HepG2 (cell line): ENCODE results near the gene DLAT. TPM values are rescaled to one million over a fixed set of nuclear protein-coding genes. Genes with fewer than 3 reads are reported as not detected.

ENCODE experiments used
- ATRX ChIP-seq: sonication (generic); formaldehyde crosslinking; IDR thresholded peaks from 2 replicates; pipeline ENCODE4 v1.4.0; 2020; ENCODE audit warnings: missing genetic modification reagents, borderline replicate concordance
- CEBPG ChIP-seq: IDR thresholded peaks from 2 replicates; pipeline ENCODE4 v1.6.1; 2016
- CENPT ChIP-seq: sonication (generic); formaldehyde crosslinking; IDR thresholded peaks from 2 replicates; pipeline ENCODE4 v1.8.0; 2022; ENCODE audit warnings: low read depth, mild to moderate bottlenecking, moderate library complexity, missing genetic modification reagents
- CHD4 ChIP-seq: fragments of 200-600 bp; sonication (generic); IDR thresholded peaks from 2 replicates; pipeline ENCODE4 v1.7.0; 2017; ENCODE audit warnings: mild to moderate bottlenecking, low read length, borderline replicate concordance
- ELF4 ChIP-seq: sonication (generic); formaldehyde crosslinking; IDR thresholded peaks from 2 replicates; pipeline ENCODE4 v1.5.0; 2020; ENCODE audit warnings: missing genetic modification reagents, mild to moderate bottlenecking, moderate library complexity, borderline replicate concordance
- GPBP1L1 ChIP-seq: sonication (generic); formaldehyde crosslinking; IDR thresholded peaks from 2 replicates; pipeline ENCODE4 v1.5.0; 2020; ENCODE audit warnings: mild to moderate bottlenecking, missing genetic modification reagents
- HDAC2 ChIP-seq: sonication (generic); formaldehyde crosslinking; IDR thresholded peaks from 2 replicates; pipeline ENCODE4 v1.4.0; 2020; ENCODE audit warnings: missing genetic modification reagents
- MBD4 ChIP-seq: IDR thresholded peaks from 2 replicates; pipeline ENCODE4 v1.6.1; 2012; ENCODE audit warnings: low read length, inconsistent platforms, borderline replicate concordance
- PHF20 ChIP-seq: sonication (generic); formaldehyde crosslinking; IDR thresholded peaks from 2 replicates; pipeline ENCODE4 v1.5.0; 2020; ENCODE audit warnings: mild to moderate bottlenecking, missing genetic modification reagents
- PRMT3 ChIP-seq: sonication (generic); formaldehyde crosslinking; IDR thresholded peaks from 2 replicates; pipeline ENCODE4 v1.8.1; 2022; ENCODE audit warnings: low read depth, mild to moderate bottlenecking, moderate library complexity, missing genetic modification reagents, borderline replicate concordance
- RAD21 ChIP-seq: fragments of 450-650 bp; formaldehyde crosslinking; IDR thresholded peaks from 2 replicates; pipeline ENCODE4 v1.5.0; 2020; ENCODE audit warnings: mild to moderate bottlenecking
- REL ChIP-seq: sonication (generic); formaldehyde crosslinking; conservative IDR thresholded peaks from 2 replicates; pipeline ENCODE4 v1.8.0; 2022; ENCODE audit warnings: mild to moderate bottlenecking, missing genetic modification reagents, moderate library complexity
- SMC3 ChIP-seq: IDR thresholded peaks from 2 replicates; pipeline ENCODE4 v1.6.1; 2011; ENCODE audit warnings: low read length, improper control_type of control experiment
- SP1 ChIP-seq, 2 experiments: fragments of 450-650 bp in 1 of 2; sonication (generic) in 1 of 2; formaldehyde crosslinking in 1 of 2; IDR thresholded peaks; 2 replicates each; pipeline versions ENCODE4 v1.4.0 to v1.6.1; 2016 to 2020; ENCODE audit warnings: missing genetic modification reagents in 1 of 2
- SRSF9 ChIP-seq: fragments of 200-400 bp; formaldehyde crosslinking; IDR thresholded peaks from 2 replicates; pipeline ENCODE4 v1.6.1; 2018; ENCODE audit warnings: borderline replicate concordance, mild to moderate bottlenecking, low read depth, low read length; ENCODE audit not compliant: insufficient read depth, poor library complexity, severe bottlenecking
- STAG1 ChIP-seq: sonication (generic); formaldehyde crosslinking; IDR thresholded peaks from 2 replicates; pipeline ENCODE4 v1.4.0; 2020; ENCODE audit warnings: missing genetic modification reagents
- TBP ChIP-seq: sonication (generic); formaldehyde crosslinking; IDR thresholded peaks from 2 replicates; pipeline ENCODE4 v1.5.0; 2020; ENCODE audit warnings: missing genetic modification reagents
- TMF1 ChIP-seq: sonication (generic); formaldehyde crosslinking; IDR thresholded peaks from 2 replicates; pipeline ENCODE4 v1.8.1; 2022; ENCODE audit warnings: low read depth, missing genetic modification reagents
- TOPORS ChIP-seq: sonication (generic); formaldehyde crosslinking; IDR thresholded peaks from 2 replicates; pipeline ENCODE4 v1.8.0; 2023; ENCODE audit warnings: mild to moderate bottlenecking, missing genetic modification reagents
- U2AF1 ChIP-seq: fragments of 200-400 bp; formaldehyde crosslinking; optimal IDR thresholded peaks from 2 replicates; pipeline ENCODE3; 2017; ENCODE audit warnings: mild to moderate bottlenecking, low read depth, low read length
- ZEB1 ChIP-seq: IDR thresholded peaks from 2 replicates; pipeline ENCODE4 v1.6.1; 2012; ENCODE audit warnings: mild to moderate bottlenecking, low read depth, inconsistent platforms; ENCODE audit not compliant: insufficient replicate concordance
- ZFP37 ChIP-seq: sonication (generic); formaldehyde crosslinking; IDR thresholded peaks from 2 replicates; pipeline ENCODE4 v1.4.0; 2020; ENCODE audit warnings: missing genetic modification reagents, borderline replicate concordance
- ZFX ChIP-seq: sonication (generic); formaldehyde crosslinking; IDR thresholded peaks from 2 replicates; pipeline ENCODE4 v1.4.0; 2020; ENCODE audit warnings: mild to moderate bottlenecking, low read depth, missing genetic modification reagents, moderate library complexity
- ZFYVE20 ChIP-seq: sonication (generic); formaldehyde crosslinking; IDR thresholded peaks from 2 replicates; pipeline ENCODE4 v1.8.0; 2023; ENCODE audit warnings: low read depth, mild to moderate bottlenecking, moderate library complexity, missing genetic modification reagents, borderline replicate concordance
- ZMYM4 ChIP-seq: sonication (generic); formaldehyde crosslinking; IDR thresholded peaks from 2 replicates; pipeline ENCODE4 v1.8.1; 2023; ENCODE audit warnings: mild to moderate bottlenecking, missing genetic modification reagents
- ZNF557 ChIP-seq: sonication (generic); formaldehyde crosslinking; IDR thresholded peaks from 2 replicates; pipeline ENCODE4 v1.4.0; 2020; ENCODE audit warnings: missing genetic modification reagents
- ZNF768 ChIP-seq: sonication (generic); formaldehyde crosslinking; IDR thresholded peaks from 2 replicates; pipeline ENCODE4 v1.4.0; 2020; ENCODE audit warnings: missing genetic modification reagents
- ZSCAN31 ChIP-seq: sonication (generic); formaldehyde crosslinking; IDR thresholded peaks from 2 replicates; pipeline ENCODE4 v1.5.0; 2020; ENCODE audit warnings: low read depth, mild to moderate bottlenecking, missing genetic modification reagents
- polyA plus RNA-seq, 8 experiments: library from polyadenylated mRNA; depleted of rRNA in 3 of 8; stranded (reverse) in 7 of 8; unstranded in 1 of 8; fragments of >200 nt; fragmentation: Illumina TruSeq in 4 of 8; extraction: Trizol in 4 of 8; gene quantifications; 2 replicates each; pipeline versions ENCODE4 v1.2.1 to v1.2.3, GENCODE V29; 2011 to 2016; ENCODE audit warnings: low read depth in 4 of 8, missing spikeins in 1 of 8, mixed read lengths in 1 of 8; ENCODE audit not compliant: insufficient read depth in 1 of 8
- total RNA-seq, 5 experiments: library from RNA; depleted of rRNA; stranded (reverse); fragments of >200 nt; fragmentation: Illumina TruSeq; extraction: Trizol; gene quantifications; 2 replicates each; pipeline ENCODE4 v1.2.3, GENCODE V29; 2016; ENCODE audit warnings: low read depth in 1 of 5
- TF ChIP-seq, protein P1 (sequence below): fragments of 450-650 bp; IDR thresholded peaks from 2 replicates; pipeline ENCODE4 v1.6.1; 2016
- TF ChIP-seq, protein P2 (sequence below): IDR thresholded peaks from 2 replicates; pipeline ENCODE4 v1.6.1; 2012; ENCODE audit warnings: inconsistent platforms

The DLAT gene
- total and polyA plus RNA-seq, 2 of the 13 experiments (the other 11 are each of a cell fraction or from before 2014, with no cell fraction given) = 26.4 to 62.2 TPM

DNA sequence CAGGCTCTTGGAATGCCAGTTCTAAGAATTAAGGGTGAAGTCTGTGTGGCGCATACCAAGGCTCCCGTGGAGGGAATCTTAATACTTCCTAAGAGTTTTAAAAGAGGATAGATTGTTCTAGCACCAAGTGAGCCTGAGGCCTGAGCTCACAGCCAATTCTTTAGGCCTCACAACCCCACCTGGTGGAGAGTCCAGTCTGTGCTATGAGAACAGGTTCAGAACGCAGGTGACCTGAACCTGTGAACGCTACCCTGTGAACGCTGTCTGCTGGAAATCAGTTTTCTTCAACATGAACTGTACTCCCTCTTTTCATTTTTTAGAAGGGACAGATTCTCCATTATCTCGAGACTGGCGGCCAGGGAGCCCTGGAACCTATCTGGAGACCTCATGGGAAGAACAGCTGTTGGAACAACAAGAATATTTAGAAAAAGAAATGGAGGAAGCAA, 43.2 kb upstream of the DLAT start (continued):
- TF ChIP-seq GPBP1L1 (CRISPR knock-in tag) (no peak), SRSF9 (no peak), ELF4 (CRISPR knock-in tag) (no peak), ZEB1 (peak; percentile 26), PRMT3 (no peak), TOPORS (CRISPR knock-in tag) (no peak), CENPT (CRISPR knock-in tag) (no peak), ZMYM4 (CRISPR knock-in tag) (no peak), REL (CRISPR knock-in tag) (no peak), ZFYVE20 (no peak), RAD21 (peak; percentile 66), CEBPG (CRISPR knock-in tag) (no peak), SP1 (IDR thresholded peaks at IDR 0.05) (no peak), SP1 (CRISPR knock-in tag; IDR thresholded peaks at IDR 0.05) (no peak), ZNF768 (CRISPR knock-in tag) (no peak), STAG1 (CRISPR knock-in tag) (peak; percentile 74), ATRX (CRISPR knock-in tag) (no peak), TMF1 (no peak), ZSCAN31 (CRISPR knock-in tag) (no peak), HDAC2 (CRISPR knock-in tag) (no peak), ZNF557 (CRISPR knock-in tag) (no peak), CHD4 (no peak), PHF20 (CRISPR knock-in tag) (no peak), U2AF1 (no peak), ZFX (CRISPR knock-in tag) (peak; percentile 50; the same call in 1 of the 2 replicates), ZFP37 (no peak), TBP (CRISPR knock-in tag) (no peak), MBD4 (no peak), SMC3 (peak; percentile 80)
- TF ChIP-seq, protein P1, sequence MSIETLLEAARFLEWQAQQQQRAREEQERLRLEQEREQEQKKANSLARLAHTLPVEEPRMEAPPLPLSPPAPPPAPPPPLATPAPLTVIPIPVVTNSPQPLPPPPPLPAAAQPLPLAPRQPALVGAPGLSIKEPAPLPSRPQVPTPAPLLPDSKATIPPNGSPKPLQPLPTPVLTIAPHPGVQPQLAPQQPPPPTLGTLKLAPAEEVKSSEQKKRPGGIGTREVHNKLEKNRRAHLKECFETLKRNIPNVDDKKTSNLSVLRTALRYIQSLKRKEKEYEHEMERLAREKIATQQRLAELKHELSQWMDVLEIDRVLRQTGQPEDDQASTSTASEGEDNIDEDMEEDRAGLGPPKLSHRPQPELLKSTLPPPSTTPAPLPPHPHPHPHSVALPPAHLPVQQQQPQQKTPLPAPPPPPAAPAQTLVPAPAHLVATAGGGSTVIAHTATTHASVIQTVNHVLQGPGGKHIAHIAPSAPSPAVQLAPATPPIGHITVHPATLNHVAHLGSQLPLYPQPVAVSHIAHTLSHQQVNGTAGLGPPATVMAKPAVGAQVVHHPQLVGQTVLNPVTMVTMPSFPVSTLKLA = no peak
- TF ChIP-seq, protein P2, sequence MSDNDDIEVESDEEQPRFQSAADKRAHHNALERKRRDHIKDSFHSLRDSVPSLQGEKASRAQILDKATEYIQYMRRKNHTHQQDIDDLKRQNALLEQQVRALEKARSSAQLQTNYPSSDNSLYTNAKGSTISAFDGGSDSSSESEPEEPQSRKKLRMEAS = no peak
